Dedifferentiated amniotic fluid mesenchymal stem cell (primary cell): Measurements from ENCODE around the gene CEBPE.
"Not testable (repeated sequence)": the region's sequence is repeated elsewhere in the genome, so short reads cannot be mapped to it uniquely, and the experiment has no call there.

Experiments
- DNase-seq: peaks from one replicate; pipeline ENCODE4 v3.0.0-alpha.2; 2016; ENCODE audit errors: extremely low spot score

CEBPE gene

GRCh38 chr14:23121361-23121771 lies 2.3 kb upstream of the CEBPE start:
- no peak for DNase-seq

GRCh38 chr14:23120541-23121251 lies 1.6 kb upstream of the CEBPE start:
- peak; percentile 92 for DNase-seq

GRCh38 chr14:23119363-23120327 lies 590 bp upstream of the CEBPE start:
- DNase-seq: no peak

- no peak for DNase-seq
Observed at GRCh38 chr14:23117371-23118020, 1.6 kb downstream of the CEBPE start.

GRCh38 chr14:23115918-23116317 lies 3.1 kb downstream of the CEBPE start:
- DNase-seq: no peak

- DNase-seq: peak; percentile 86
Observed at GRCh38 chr14:23115039-23115731, 3.9 kb downstream of the CEBPE start.

GRCh38 chr14:23114669-23115038 lies 4.4 kb downstream of the CEBPE start:
- no peak for DNase-seq

- no peak for DNase-seq
Observed at GRCh38 chr14:23114120-23114458, 5.0 kb downstream of the CEBPE start.

- DNase-seq: no peak
Observed at GRCh38 chr14:23113431-23114119, 5.5 kb downstream of the CEBPE start.

- DNase-seq: no peak
Observed at GRCh38 chr14:23112359-23113178, 6.5 kb downstream of the CEBPE start.

- DNase-seq: no peak
Observed at GRCh38 chr14:23110579-23111365, 8.3 kb downstream of the CEBPE start.

- DNase-seq: no peak
Observed at GRCh38 chr14:23109769-23110168, 9.3 kb downstream of the CEBPE start.

- not testable (repeated sequence) for DNase-seq
Observed at GRCh38 chr14:23108169-23108568, 10.9 kb downstream of the CEBPE start.

GRCh38 chr14:23107620-23108019 lies 11.4 kb downstream of the CEBPE start:
- not testable (repeated sequence) for DNase-seq

- DNase-seq: no peak
Observed at GRCh38 chr14:23106747-23107045, 12.4 kb downstream of the CEBPE start.

GRCh38 chr14:23105348-23105824 lies 13.7 kb downstream of the CEBPE start:
- DNase-seq: no peak

GRCh38 chr14:23104591-23105347 lies 14.3 kb downstream of the CEBPE start, which contains the start of gene CIROP:
Gene CIROP, minus strand, starts transcription at chr14:23104989. Its CDS starts 69 bp downstream, at chr14:23104920.
- no peak for DNase-seq

- DNase-seq: no peak
Observed at GRCh38 chr14:23104070-23104590, 14.9 kb downstream of the CEBPE start.

GRCh38 chr14:23103581-23103980 lies 15.5 kb downstream of the CEBPE start:
- no peak for DNase-seq
